Measurements from ENCODE around the gene CENPX.

CENPX gene

GRCh38 chr17:82021900-82022309 is 773 bp downstream of the CENPX start:
- no peak for DNase-seq

GRCh38 chr17:82021107-82021899 is 1.4 kb downstream of the CENPX start:
- peak; percentile 25 for DNase-seq

- no peak for DNase-seq
Observed at GRCh38 chr17:82020572-82021106, 2.0 kb downstream of the CENPX start.

GRCh38 chr17:82019690-82020571 is 2.7 kb downstream of the CENPX start:
- peak; percentile 55 for DNase-seq

GRCh38 chr17:82018989-82019689 is 3.5 kb downstream of the CENPX start:
- DNase-seq: no peak

GRCh38 chr17:82018152-82018988 is 4.3 kb downstream of the CENPX start:
- DNase-seq: no peak

GRCh38 chr17:82017612-82018151 is 5.0 kb downstream of the CENPX start:
- DNase-seq: no peak

- DNase-seq: no peak
Observed at GRCh38 chr17:82016875-82017459, 5.7 kb downstream of the CENPX start.

GRCh38 chr17:82016061-82016874 is 6.4 kb downstream of the CENPX start:
- DNase-seq: no peak

GRCh38 chr17:82015311-82015971 is 7.2 kb downstream of the CENPX start:
- DNase-seq: no peak

GRCh38 chr17:82014971-82015310 is 7.7 kb downstream of the CENPX start:
- no peak for DNase-seq

- no peak for DNase-seq
Observed at GRCh38 chr17:82014432-82014831, 8.2 kb downstream of the CENPX start.

GRCh38 chr17:82013772-82014321 is 8.8 kb downstream of the CENPX start:
- no peak for DNase-seq

- DNase-seq: no peak
Observed at GRCh38 chr17:82013341-82013740, 9.3 kb downstream of the CENPX start.

GRCh38 chr17:82012640-82013295 is 9.9 kb downstream of the CENPX start:
- no peak for DNase-seq

- no peak for DNase-seq
Observed at GRCh38 chr17:82012261-82012639, 10.4 kb downstream of the CENPX start.

- DNase-seq: no peak
Observed at GRCh38 chr17:82011617-82012187, 11.0 kb downstream of the CENPX start.

GRCh38 chr17:82010575-82011525 is 11.8 kb downstream of the CENPX start:
- no peak for DNase-seq

Data from NK-92 treated with Interleukin-12 subunit alpha and Interleukin-12 subunit beta, amount 100 ng/mL, for 24 hours (cell line).